Measurements from ENCODE around the gene PTPA.
"Not testable (repeated sequence)": the region's sequence is repeated elsewhere in the genome, so short reads cannot be mapped to it uniquely, and the experiment has no call there.

The PTPA gene

DNA sequence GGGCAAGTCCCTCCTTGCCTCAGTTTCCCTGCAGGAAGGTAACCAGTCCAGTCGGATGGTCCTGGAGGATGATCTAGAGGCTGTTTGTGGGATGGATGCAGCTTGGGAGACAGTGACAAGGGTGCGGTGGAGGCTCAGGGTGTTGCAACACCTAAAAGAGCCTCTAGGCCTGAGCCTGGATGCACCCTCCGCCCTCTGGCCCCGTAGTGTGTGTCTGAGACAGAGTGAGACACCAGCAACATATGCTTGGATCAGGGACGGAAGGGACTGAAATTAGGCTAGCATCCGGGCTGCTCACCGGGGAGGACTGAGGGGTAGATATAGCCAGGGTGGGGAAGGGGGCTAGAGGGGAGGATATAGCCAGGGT lies 1.7 kb upstream of the PTPA start:
- no peak for DNase-seq (ENCODE audit: low spot score)

DNA sequence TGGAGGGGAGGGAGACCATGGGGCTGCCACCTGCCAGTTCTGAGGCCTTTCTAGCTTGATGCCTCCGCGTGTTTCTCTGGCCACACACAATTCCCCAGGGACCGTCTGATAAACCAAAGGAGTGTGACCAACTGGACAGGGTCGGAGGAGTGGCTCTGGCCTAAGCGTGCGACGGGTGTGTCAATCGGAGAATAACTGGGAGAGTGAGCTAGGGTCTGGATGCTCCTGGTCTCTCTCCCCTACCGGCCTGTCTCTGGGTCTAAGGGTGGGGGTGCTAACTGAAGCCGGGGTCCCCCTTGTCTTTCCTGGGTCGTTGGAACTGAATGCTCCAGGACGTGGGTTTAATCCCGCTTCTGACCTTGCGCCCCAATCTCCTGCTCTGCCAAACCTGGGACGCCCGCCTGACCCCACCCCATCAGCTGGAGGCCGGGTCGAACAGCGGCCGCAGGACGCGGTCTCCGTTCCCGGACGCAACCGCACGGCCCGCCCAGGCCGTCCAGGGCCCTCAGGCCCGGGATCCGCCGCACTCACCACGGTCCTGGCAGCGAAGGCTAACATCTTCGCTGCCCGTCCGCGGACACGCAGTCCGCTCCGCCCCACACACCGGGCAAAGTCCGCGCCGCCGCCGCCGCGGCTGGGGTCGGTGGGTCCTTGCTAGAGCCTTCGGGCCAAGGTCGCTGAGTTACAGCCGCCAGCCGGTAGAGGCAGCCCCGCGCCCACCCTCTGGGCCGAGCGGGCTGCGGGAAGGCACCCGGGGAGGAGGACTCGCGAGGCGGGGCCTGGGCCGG lies 1.1 kb upstream of the PTPA start:
- DNase-seq (ENCODE audit: low spot score): peak; percentile 48

DNA sequence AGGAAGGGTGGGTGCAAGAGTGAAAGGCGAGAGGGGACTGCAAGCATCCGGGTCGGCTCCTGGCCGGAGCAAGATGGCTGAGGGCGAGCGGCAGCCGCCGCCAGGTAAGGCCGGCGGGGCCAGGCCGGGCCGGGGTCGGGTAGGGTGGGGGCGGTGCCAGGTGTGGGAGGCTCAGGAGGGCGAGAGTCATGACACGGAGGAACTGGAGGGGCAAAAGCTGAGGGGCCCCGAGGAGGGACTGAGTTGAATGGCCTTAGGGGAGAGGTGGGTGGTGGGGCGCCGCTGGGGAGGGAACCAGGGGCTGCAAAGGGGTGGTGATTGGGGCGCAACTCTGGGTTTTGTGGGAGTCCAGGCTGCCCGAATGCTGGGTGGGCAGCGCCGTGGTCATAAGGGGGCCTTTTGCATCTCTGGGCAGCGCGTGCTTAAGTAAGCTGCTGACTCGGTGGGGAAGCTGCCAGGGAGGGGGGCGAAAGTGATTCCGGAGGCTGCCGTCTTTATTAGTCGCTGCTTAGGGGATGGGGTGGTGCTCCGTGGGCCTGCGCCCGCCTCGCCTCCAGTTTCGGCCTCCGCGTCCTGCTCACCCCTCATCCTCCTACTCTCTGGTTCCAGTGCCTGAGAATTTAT lies 425 bp downstream of the PTPA start:
- peak; percentile 48 for DNase-seq (ENCODE audit: low spot score)

DNA sequence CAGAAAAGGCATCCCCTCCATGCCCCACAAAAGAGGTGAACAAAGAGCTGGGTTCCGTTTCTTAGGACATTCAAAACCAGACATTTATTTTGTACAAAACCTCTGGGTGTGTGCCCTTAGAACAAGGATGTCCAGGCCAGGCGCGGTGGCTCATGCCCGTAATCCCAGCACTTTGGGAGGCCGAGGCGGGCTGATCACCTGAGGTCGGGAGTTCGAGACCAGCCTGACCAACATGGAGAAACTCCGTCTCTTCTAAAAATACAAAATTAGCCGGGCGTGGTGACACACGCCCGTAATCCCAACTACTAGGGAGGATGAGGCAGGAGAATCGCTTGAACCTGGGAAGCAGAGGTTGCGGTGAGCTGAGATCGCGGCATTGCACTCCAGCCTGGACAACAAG lies 1.3 kb downstream of the PTPA start:
- not testable (repeated sequence) for DNase-seq (ENCODE audit: low spot score)

DNA sequence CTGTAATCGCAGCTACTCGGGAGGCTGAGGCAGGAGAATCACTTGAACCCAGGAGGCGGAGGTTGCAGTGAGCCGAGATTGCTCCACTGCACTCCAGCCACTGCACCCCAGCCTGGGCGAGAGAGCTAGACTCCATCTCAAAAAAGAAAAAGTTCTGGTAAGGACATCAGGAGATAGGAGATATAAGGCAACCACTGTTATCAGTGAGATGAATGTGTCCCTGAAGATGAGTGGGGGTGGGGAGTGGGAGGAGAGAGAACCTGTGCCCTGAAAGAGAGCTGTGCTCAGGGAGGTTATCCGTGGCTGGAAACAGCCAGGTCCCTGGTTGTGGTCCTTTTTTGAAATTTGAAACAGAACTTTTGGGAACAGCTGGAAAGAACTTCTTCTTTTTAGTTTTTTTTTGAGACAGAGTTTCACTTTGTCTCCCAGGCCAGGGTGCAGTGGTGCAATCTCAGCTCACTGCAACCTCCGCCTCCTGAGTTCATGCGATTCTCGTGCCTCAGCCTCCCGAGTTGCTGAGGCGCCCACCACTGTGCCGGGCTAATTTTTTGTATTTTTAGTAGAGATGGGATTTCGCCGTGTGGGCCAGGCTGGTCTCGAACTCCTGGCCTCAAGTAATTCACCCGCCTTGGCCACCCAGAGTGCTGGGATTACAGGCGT lies 2.6 kb downstream of the PTPA start:
- DNase-seq (ENCODE audit: low spot score): no peak

DNA sequence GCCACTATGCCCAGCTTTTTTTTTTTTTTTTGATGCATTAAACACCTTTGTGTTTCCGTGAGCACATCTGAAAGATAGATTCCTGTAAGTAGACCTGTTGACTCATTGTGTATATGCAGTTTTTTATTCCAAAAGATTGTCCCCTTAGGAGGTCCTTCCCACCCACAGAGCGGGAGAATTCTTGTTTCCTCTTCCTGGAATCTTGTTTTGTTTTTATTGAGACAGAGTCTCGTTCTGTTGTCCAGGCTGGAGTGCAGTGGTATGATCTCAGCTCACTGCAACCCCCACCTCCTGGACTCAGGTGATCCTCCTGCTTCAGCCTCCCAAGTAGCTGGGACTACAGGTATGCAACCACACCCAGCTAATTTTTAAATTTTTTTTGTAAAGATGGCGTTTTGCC lies 7.6 kb downstream of the PTPA start:
- no peak for DNase-seq (ENCODE audit: low spot score)

DNA sequence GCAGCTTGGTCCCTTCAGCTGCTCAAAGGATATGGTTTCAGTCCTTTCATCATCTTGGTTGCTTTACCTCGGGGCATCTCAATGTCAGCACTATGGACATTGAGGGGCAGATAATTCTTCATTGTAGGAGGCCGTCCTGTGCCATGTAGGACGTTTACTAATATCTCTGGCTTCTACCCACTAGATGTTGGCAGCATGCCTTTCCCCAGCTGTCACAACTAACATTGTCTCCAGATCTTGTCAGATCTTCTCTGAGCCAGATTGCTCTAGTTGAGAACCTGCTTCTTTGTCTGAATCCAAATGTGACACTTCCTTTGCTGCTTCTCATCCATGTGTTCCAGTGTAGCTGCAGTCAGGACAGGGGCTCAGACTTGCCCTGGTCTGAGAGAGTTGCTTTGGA lies 10.3 kb downstream of the PTPA start:
- no peak for DNase-seq (ENCODE audit: low spot score)

DNA sequence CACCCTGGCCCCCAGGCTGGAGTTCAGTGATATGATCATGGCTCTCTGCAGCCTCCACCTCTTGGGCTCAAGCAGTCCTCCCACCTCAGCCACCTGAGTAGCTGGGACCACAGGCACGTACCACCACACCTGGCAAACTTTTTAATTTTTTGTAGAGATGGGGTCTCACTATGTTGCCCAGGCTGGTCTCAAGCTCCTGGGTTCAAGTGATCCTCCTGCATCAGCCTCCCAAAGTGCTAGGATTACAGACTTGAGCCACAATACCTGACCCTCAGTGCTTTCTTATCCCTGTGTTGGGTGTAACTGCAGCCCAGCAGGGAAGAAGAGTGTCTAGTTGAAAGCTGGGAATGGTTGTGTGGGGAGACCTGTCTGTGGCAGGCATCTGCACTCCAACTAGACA lies 10.9 kb downstream of the PTPA start:
- no peak for DNase-seq (ENCODE audit: low spot score)

DNA sequence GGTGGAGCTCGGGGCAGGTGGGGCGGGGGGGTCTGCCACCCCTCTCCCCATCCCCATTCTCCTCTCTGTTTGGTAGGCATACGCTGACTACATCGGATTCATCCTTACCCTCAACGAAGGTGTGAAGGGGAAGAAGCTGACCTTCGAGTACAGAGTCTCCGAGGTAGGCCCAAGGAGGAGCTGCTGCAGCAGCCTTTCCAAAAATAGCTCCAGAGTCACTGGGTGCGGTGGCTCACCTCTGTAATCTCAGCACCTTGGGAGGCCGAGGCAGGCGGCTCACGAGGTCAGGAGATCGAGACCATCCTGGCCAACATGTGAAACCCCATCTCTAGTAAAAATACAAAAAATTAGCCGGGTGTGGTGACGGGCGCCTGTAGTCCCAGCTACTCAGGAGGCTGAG lies 11.8 kb downstream of the PTPA start:
- DNase-seq (ENCODE audit: low spot score): not testable (repeated sequence)

DNA sequence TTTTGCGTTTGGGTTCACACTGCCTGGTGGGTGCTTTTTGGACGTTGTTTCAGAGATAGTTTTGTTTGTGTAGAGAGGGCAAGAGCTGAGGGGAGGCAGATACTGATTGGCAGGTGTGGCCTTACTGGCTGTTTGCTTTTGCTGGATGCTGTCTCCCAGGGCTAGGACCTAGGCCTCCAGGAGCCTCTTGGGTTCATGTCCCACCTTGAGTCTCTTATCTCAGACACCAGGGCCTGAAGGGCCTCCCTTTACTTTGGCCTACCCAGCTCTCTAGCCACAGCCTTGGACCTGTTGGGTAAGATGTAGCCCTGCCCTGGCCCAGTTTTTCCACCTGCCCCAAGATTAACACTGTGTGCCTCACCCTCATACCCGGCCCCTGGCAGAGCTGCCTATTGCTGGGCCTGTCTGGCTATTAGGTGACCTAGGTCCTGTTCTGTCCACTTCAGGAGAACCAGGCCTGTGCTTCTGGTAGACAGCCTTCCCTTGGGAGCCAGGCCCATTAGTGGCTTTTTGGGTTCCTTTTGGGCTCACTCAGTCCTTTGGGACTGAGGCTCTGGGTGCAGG lies 13.4 kb downstream of the PTPA start:
- DNase-seq (ENCODE audit: low spot score): no peak

DNA sequence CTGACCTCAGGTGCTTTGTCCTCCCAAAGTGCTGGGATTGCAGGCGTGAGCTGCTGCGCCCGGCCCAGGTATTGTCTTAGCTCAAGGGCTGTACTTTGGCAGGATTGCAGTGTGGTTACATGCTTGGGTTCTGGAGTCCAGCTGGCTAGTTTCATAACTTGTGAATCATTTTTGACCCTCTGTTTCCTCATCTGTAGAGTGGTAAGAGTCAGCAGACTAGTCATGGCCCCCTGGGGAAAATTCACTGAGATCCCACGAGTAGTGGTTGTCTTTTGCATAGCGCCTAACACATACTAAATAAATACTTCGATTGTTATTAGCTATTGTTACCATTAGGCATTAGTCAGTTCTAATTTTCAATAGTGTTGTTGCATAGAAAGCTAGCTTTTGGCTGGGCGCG lies 14.3 kb downstream of the PTPA start:
- DNase-seq (ENCODE audit: low spot score): no peak

DNA sequence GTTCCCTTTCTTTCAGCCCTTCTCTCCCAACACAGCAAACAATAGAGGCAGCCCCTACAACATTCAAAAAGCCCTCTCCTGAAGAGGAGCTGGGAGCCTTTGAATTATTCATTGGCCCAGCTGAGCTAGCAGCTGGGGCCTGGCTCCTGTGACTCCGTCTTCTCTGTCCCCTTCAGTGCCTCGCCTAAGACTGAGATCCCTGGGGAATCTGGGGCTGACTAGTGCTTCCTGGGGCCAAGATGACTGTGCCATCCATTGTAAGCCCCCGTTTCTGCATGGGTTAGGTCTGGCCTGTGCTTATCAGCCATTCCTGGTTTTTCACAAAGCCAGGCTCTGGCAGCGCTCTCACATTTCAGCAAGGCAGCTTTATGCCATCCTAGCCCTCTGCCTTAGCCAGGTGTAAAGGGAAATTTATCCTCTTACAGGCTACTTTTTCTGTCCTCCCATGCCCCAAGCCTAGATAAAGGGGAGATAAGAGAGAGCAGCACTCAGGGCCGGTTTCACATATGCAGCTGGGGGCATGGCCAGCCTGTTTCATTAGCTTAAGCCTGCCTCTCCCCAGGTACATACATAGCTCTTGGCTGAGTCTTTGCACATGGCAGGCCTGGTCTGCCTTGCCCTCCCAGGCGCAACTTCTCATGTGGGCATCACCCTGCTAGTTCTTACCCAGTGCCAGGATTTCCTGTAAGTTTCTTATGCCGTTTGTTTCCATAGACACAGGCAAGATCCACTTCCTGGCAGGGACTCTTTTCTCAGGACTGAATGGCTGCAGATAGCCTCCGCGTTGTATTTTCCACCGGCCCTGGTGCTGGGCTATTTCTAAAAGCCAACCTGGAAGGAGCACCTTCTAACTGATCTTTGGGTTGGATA lies 15.8 kb downstream of the PTPA start:
- no peak for DNase-seq (ENCODE audit: low spot score)

DNA sequence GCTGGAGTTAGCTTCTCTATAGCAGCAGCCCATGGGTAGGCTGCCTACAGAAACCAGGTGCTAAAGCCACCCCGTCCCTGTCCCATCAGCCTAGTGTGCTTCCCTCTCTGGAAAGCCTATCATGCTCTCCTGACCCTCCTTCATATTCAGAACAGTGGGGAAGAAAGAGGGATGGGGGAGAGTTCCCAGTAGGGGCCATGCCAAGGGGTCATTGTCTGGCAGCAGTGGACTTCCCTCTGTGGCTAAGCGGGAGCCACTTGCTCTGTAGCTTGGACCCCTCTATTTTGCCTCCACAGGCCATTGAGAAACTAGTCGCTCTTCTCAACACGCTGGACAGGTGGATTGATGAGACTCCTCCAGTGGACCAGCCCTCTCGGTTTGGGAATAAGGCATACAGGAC lies 17.5 kb downstream of the PTPA start:
- DNase-seq (ENCODE audit: low spot score): no peak

DNA sequence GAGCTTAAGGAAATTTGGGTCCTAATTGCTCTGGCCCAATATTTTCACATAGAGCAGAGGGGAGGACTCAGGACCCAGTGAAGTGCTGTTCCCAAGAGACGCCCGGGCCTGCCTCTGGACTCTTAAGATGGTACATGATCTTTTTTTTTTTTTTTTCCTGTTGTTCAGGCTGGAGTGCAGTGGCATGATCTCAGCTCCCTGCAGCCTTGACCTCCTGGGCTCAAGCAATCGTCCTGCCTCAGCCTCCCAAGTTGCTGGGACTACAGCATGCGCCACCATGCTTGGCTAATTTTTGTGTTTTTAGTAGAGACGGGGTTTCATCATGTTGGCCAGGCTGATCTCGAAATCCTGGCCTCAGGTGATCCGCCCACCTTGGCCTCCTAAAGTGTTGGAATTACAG lies 19.1 kb downstream of the PTPA start:
- DNase-seq (ENCODE audit: low spot score): not testable (repeated sequence)

DNA sequence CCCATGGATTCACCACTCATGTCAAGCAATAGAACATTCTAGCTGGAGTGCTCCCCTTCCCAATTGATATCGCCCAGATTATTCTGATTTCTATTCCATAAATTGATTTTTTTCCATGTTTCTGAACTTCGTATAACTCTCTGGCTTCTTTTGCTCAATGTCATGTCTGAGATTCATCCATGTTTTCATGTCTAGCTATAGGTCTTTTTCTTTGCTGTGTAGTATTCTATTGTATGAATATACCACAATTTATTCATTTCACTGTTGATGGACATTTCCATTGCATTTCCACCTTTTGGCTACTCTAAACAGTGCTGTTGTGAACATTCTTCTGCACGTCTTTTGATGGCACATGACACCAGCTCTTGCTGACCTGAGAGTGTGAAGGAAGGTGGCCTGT lies 19.6 kb downstream of the PTPA start:
- DNase-seq (ENCODE audit: low spot score): no peak

DNA sequence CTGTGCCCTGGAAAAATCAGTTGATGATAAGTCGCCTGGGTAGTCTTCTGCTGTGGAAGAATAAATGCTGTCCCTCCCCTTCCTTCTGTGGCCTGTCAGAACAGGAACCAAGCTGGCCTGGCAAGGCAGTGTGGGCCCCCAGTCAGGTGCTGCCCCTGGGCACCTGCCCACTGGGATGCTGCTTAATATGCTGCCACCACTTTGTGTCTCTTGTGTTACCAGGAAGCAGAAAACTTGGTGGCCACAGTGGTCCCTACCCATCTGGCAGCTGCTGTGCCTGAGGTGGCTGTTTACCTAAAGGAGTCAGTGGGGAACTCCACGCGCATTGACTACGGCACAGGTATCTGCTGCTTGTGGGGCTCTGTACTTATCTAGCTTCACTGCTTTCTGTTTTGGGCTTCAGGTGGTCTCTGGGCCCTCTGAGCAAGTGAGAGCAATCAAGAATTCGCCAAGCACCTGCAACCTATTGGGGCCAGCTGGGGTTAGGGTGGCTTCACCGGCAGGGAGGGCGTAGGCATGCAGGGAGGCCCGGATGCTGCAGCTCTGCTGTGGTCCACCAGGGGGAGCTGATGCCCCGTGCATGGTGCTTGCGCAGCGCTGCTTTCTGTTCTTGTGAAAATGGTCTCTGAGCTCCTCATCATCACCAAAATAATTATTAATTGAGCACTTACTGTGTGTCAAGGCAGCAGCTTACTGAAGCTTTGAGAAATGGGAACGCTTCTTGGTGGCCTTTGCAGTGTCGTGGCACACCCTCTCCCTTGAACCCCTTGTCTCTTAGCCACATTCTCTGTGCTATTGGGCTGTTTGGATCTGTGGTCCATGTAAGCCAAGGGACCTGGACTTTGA lies 20.3 kb downstream of the PTPA start:
- DNase-seq (ENCODE audit: low spot score): peak; percentile 85

DNA sequence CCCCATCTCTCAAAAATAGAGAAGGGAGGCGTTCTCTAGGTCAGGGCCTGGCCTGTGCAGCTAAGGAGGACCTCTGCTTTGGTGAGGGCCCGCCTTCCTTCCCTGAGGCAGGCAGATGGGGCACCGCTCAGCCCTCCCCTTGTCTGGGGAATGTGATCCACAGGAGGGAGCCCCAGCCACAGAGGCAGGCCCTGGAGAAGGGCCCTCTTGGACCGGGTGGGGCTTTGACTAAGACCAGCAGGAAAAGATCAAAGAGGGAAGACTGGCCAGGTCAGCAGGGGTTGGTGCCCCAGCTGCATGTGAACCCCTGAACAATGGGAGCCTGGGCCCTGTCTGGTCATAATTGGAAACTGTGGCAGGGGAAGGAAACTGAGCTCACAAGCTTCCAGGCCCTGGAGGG lies 21.9 kb downstream of the PTPA start:
- no peak for DNase-seq (ENCODE audit: low spot score)

DNA sequence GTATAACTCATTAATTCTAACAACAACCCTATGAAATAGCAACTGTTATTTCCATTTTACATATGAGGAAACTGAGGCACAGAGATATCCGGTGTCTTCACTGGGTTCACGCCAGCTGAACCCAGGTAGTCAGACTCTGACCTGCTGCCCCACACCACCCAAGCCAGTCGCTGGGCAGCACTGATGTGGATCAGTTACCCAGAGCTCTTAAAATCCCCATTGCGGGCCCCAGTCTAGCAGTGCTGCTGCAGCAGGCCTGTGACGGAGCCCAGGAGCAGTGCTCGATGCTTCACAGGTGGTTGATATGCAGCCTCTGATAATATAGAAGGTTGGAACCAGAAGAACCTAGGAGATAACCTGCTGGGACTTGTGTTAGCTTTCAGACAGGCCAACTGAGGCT lies 24.3 kb downstream of the PTPA start:
- no peak for DNase-seq (ENCODE audit: low spot score)

DNA sequence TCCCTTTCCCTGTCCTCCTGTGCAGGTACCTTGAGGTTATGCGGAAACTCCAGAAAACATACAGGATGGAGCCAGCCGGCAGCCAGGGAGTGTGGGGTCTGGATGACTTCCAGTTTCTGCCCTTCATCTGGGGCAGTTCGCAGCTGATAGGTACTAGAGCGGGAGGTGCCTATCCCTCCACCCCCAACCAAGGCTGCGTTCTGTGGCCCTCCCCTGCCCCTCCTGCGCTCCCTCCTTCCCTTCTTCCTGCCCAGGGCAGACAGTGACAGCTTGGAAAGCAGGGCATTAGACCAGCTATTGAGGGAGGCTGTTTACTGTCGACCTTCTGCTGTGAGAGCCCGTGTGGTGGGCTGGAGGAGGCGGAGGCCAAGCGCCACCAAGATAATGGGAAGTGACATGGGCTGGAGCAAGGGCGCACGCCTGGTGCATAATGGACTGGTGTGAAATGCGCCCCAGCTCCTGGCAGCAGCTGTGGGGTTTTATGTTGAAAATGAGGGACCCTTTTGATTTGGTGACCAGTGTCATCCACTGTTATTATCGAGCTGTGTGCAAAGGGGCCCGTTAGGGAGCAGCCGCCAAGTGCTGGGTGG lies 25.3 kb downstream of the PTPA start:
- DNase-seq (ENCODE audit: low spot score): no peak

DNA sequence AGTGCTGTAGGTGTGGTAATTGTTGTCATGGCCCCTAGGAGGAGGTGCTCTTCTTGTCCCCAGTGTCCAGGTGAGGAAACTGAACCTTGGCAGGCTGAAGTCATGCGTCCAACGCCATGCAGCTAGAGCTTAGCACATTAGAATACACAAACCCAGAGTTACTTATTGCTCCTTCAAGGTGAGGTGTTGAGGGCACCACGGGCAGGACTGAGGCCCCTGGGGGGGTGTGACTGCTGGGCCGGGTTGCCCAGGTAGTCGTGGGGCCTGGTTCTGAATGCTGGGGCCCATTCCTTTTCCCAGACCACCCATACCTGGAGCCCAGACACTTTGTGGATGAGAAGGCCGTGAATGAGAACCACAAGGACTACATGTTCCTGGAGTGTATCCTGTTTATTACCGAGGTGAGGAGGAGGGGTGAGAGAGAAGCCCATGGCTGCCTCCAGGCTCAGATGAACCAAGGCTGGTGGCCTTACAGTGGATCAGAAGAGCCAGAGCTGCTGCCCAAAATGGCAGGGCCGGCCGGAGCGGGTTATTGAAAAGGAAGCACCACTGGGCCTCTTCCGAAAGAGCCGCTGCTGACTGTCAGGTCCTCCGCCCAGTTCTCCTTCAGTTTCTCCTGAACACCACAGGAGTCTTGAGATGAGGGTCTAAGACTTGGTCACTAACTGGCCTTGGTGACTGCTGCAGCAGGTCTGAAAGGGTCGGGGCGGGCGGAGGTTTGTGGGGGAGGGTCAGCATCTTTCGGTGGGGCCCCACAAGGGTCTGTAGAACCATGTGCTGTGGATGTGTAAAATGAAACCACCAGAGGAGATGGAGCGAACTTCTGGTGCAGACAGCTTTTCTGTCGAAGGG lies 26.3 kb downstream of the PTPA start:
- no peak for DNase-seq (ENCODE audit: low spot score)

Data from AG08396 (cell line).